ENCODE measurements around the gene RNF150.

GRCh38 chr4:141158219-141158618 is 24.9 kb upstream of the RNF150 start:
- peak; percentile 57 for TF ChIP-seq CTCF (conservative IDR thresholded peaks at IDR 0.05; ENCODE audit: low read depth, low read length)
- no peak for TF ChIP-seq EZH2 (IDR thresholded peaks at IDR 0.05; ENCODE audit: borderline replicate concordance, low read depth, low read length, poor library complexity, severe bottlenecking)

All from A673 (cell line).